ENCODE results near the gene SRA1.

The SRA1 gene

GRCh38 chr5:140550147-140551079, 6.9 kb downstream of the SRA1 start:
- no peak for DNase-seq (ENCODE audit: low spot score)

GRCh38 chr5:140549237-140550144, 7.8 kb downstream of the SRA1 start:
- DNase-seq (ENCODE audit: low spot score) = no peak

DNA sequence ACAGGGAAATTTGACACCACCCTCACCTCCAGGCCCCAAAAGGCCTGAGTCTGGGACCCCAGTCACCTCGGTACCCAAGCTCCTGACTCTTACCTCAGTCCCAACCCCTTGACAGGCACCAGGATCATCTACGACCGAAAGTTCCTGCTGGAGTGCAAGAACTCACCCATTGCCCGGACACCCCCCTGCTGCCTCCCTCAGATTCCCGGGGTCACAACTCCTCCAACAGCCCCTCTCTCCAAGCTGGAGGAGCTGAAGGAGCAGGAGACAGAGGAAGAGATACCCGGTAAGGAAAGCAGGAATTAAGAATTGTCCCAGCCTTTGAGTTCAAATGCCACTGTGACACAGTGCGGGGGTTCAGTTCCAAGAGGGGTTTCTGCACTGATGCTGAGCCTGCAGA, 8.5 kb downstream of the SRA1 start:
- no peak for DNase-seq (ENCODE audit: low spot score)

DNA sequence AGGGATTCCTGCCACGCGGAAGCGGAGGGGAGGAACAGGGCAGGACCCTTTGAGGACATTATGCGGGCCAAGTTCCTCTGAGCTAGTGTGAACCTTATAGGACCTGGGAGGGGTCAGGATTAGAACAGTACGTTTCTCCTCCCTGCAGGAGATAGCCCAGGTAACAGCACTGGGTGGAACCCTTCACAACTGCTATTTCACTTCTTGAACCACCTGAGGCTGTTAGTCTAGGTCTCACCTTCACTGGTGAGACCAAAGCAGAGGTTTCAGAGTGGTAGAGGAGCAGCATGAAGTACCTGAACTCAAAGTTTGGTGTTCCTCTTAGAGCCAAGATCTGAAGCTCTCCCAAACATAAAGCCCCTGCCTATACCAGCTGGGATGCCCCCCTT, 9.0 kb downstream of the SRA1 start:
- DNase-seq (ENCODE audit: low spot score) = no peak

- DNase-seq (ENCODE audit: low spot score) = peak; percentile 95
Measured at GRCh38 chr5:140547508-140548299, 9.6 kb downstream of the SRA1 start, which contains the start of gene EIF4EBP3. TSS of gene EIF4EBP3 (plus strand) at chr5:140547662. CDS start at chr5:140547738, 76 bp downstream.

GRCh38 chr5:140546851-140547507, 10.3 kb downstream of the SRA1 start:
- no peak for DNase-seq (ENCODE audit: low spot score)

- DNase-seq (ENCODE audit: low spot score) = no peak
Measured at GRCh38 chr5:140545606-140546005, 11.7 kb downstream of the SRA1 start.

DNA sequence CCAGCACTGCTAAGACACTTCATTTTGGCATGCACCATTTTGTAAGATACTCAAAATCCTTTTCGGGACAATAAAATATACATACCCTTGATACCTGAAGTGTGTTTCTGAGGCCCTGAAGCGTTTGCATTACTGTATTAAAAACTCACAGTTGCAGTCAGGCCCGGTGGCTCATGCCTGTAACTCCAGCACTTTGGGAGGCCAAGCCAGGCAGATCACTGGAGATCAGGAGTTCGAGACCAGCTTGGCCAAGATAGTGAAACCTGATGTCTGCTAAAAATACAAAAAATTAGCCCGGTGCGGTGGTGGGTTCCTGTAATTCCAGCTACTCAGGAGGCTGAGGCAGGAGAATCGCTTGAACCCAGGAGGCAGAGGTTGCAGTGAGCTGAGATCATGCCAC, 12.3 kb downstream of the SRA1 start:
- DNase-seq (ENCODE audit: low spot score) = no peak

GRCh38 chr5:140542972-140543371, 14.3 kb downstream of the SRA1 start:
- no peak for DNase-seq (ENCODE audit: low spot score)

DNA sequence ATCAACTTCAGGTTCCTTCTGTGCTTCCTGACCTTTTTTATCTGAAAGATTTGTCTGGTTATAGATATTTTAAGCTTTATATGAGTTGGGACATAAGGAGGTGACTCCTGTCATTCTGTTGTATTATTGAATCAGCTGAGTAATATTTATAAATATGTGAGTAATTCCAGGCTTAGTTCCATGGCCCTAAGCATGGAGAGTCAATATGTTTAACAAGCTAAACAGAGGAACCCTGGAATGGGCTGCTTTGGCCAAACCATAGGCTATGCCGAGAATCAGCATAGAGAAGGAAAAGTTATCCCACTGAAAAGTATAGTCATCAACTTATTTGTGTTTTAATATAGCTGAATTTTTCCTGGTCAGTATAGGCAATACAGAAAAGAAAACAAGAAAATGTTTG, 17.0 kb downstream of the SRA1 start:
- no peak for DNase-seq (ENCODE audit: low spot score)

- DNase-seq (ENCODE audit: low spot score) = no peak
Measured at GRCh38 chr5:140524003-140524402, 33.3 kb downstream of the SRA1 start.

DNA sequence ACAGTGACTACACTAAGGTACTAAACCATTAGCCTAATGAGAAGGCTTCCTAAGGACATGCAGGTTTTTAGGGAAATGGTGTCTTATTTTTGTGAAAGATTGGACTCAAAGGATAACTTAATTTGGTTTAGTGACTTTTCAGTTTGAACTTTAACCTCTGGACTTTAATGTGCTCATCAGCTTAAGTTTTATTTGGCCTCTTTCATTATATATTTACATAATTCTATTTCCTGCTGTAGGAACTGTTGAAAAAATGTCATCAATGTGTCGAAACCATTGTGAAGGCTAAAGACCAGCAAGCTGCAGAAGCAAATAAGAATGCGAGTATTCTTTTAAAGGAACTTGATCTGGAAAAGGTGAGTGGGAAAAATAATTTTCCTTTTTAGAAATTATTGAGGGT, 44.1 kb downstream of the SRA1 start:
- DNase-seq (ENCODE audit: low spot score) = no peak

DNA sequence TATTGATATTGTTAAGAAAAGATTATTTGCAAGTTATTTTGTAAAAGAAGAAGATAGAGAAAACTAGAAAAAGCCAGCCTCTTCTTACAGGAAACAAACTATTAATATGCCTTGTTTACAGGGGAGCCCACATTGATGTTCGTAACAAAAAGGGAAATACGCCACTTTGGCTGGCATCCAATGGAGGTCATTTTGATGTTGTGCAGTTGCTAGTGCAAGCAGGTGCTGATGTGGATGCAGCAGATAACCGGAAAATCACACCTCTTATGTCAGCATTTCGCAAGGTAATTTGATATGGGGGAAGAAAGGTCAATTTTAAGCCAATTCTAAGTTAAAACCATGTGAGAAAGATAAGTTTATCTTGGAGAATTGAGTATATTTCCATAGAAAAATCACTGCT, 47.4 kb downstream of the SRA1 start:
- DNase-seq (ENCODE audit: low spot score) = no peak

- no peak for DNase-seq (ENCODE audit: low spot score)
Measured at GRCh38 chr5:140502834-140503233, 54.4 kb downstream of the SRA1 start.
